Activated T-helper 17 cell treated with anti-CD3 and anti-CD28 coated beads, Interleukin-2, amount 50 U/mL, for 72 hours (primary cell): ENCODE measurements around the gene TBX5. TPM values are rescaled to one million over a fixed set of nuclear protein-coding genes. Genes with fewer than 3 reads are reported as not detected.

Experiments
- ATAC-seq: fragments of 150-1000 bp; cut with Tn5 transposase; replicated peaks from 2 replicates; pipeline ENCODE4 v1.10.0; 2021; ENCODE audit warnings: mild to moderate bottlenecking, moderate library complexity
- H3K27ac Mint-ChIP-seq: one replicate; pipeline ENCODE4 v1.8.0; 2022; ENCODE audit warnings: mixed read lengths
- H3K27me3 Mint-ChIP-seq: one replicate; pipeline ENCODE4 v1.8.0; 2022; ENCODE audit warnings: mixed read lengths
- H3K36me3 Mint-ChIP-seq: one replicate; pipeline ENCODE4 v1.8.0; 2022; ENCODE audit warnings: low read depth, mild to moderate bottlenecking, mixed read lengths
- H3K4me1 Mint-ChIP-seq: one replicate; pipeline ENCODE4 v1.8.0; 2022; ENCODE audit warnings: mixed read lengths
- H3K4me3 Mint-ChIP-seq: one replicate; pipeline ENCODE4 v1.8.0; 2022; ENCODE audit warnings: mild to moderate bottlenecking, mixed read lengths
- H3K9me3 Mint-ChIP-seq: one replicate; pipeline ENCODE4 v1.8.0; 2022; ENCODE audit warnings: mixed read lengths
- total RNA-seq, 2 donors: library from RNA; stranded (reverse); gene quantifications; one replicate each; pipeline ENCODE4 v1.2.3, GENCODE V29; 2022

TBX5 gene
- total RNA-seq, 2 donors from 2014 or later, result not detected

- Mint-ChIP-seq H3K36me3 (no peaks in the 10 kb centered on the region), H3K27me3 (peaks cover 66% of the 10 kb centered on the region), H3K4me1 (peaks cover 7% of the 10 kb centered on the region), H3K9me3 (peaks cover 4% of the 10 kb centered on the region), H3K27ac (no peak overlapping the region), H3K4me3 (no peak overlapping the region)
- ATAC-seq, result no peak
These were observed 8.3 kb upstream of the TBX5 start for GRCh38 chr12:114414031-114414865.

- Mint-ChIP-seq H3K9me3 (peaks cover 4% of the 10 kb centered on the region), H3K27ac (no peak overlapping the region), H3K36me3 (no peaks in the 10 kb centered on the region), H3K4me1 (peaks cover 7% of the 10 kb centered on the region), H3K27me3 (peaks cover 68% of the 10 kb centered on the region), H3K4me3 (no peak overlapping the region)
- ATAC-seq, result no peak
These were observed 7.1 kb upstream of the TBX5 start for GRCh38 chr12:114412825-114413749.

DNA sequence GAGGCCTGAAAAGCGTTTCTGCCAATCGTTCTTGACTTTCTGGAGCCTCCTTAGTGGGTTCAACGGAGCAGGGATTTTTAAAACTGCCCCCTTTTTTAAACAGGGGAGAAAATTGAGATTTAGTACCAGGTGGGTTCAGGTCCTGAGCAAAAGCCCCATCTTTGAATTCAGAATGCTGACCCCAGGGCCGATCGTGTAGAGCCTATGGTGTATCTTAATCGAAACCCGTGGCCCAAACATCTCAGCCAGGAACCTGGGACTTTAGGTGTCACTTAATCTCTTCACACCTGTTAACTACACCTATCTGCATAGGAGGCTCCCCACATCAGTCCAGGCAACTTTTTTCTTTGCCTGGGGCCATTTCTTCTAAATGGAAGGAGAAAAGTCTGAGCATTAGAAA, 6.4 kb upstream of the TBX5 start:
- H3K27me3 Mint-ChIP-seq, result peaks cover 71% of the 10 kb centered on the region
- H3K36me3 Mint-ChIP-seq, result no peaks in the 10 kb centered on the region
- peaks cover 4% of the 10 kb centered on the region for H3K9me3 Mint-ChIP-seq
- no peak overlapping the region for H3K27ac Mint-ChIP-seq
- H3K4me3 Mint-ChIP-seq, result no peak overlapping the region
- peaks cover 7% of the 10 kb centered on the region for H3K4me1 Mint-ChIP-seq
- ATAC-seq, result no peak

DNA sequence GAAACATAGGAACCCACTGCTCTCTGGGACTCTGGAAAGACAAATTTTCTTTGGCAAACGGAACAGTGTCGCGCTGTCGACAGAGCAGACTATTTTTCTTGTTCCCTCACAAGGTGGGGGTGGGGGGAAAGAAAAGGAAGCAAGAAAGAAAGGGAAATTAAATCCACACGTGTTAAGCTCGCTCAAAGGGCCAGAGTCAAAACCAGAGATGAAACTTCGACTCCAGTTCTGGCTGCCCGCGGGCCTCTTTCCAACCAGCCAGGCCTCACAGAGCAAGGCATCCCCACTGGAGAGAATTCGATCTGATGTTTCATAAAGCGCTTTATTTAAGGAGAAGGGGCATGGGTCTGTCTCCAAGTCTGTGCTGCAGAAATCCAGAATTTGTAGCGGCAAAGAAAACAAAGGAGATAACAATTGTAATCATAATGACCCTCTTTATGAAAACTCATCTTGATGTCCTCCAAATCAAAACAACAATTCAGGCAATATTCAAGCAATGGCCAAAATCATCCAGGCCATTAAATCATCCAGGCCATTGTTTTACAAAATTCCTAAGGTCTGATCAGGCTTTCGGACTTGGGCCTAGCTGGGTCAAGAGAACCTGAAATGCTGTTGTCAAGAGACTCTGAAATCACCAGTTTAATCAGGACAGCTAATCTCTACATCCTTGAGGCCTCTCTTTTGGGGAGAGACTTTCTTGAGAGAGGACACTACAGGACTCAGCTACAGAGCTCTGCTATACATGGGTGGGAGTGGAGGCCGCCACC, 5.3 kb upstream of the TBX5 start:
- Mint-ChIP-seq H3K9me3 (peaks cover 4% of the 10 kb centered on the region), H3K27me3 (peaks cover 72% of the 10 kb centered on the region), H3K4me3 (no peak overlapping the region), H3K4me1 (peaks cover 7% of the 10 kb centered on the region), H3K36me3 (no peaks in the 10 kb centered on the region), H3K27ac (no peak overlapping the region)
- no peak for ATAC-seq

- ATAC-seq, result no peak
- H3K4me1 Mint-ChIP-seq, result peaks cover 7% of the 10 kb centered on the region
- H3K4me3 Mint-ChIP-seq, result peak overlapping the region; percentile 18
- H3K27me3 Mint-ChIP-seq, result peaks cover 77% of the 10 kb centered on the region
- no peak overlapping the region for H3K27ac Mint-ChIP-seq
- no peaks in the 10 kb centered on the region for H3K36me3 Mint-ChIP-seq
- H3K9me3 Mint-ChIP-seq, result peaks cover 4% of the 10 kb centered on the region
These were observed 4.1 kb upstream of the TBX5 start for GRCh38 chr12:114409852-114410600.

- peaks cover 7% of the 10 kb centered on the region for H3K4me1 Mint-ChIP-seq
- H3K27ac Mint-ChIP-seq, result no peak overlapping the region
- ATAC-seq, result no peak
- peaks cover 4% of the 10 kb centered on the region for H3K9me3 Mint-ChIP-seq
- peak overlapping the region; percentile 35 for H3K4me3 Mint-ChIP-seq
- no peaks in the 10 kb centered on the region for H3K36me3 Mint-ChIP-seq
- peaks cover 76% of the 10 kb centered on the region for H3K27me3 Mint-ChIP-seq
These were observed 3.2 kb upstream of the TBX5 start for GRCh38 chr12:114408886-114409851.

- peak overlapping the region; percentile 35 for H3K4me3 Mint-ChIP-seq
- ATAC-seq, result no peak
- peaks cover 79% of the 10 kb centered on the region for H3K27me3 Mint-ChIP-seq
- H3K4me1 Mint-ChIP-seq, result peaks cover 7% of the 10 kb centered on the region
- no peaks in the 10 kb centered on the region for H3K36me3 Mint-ChIP-seq
- H3K9me3 Mint-ChIP-seq, result peaks cover 4% of the 10 kb centered on the region
- no peak overlapping the region for H3K27ac Mint-ChIP-seq
These were observed 2.5 kb upstream of the TBX5 start for GRCh38 chr12:114408471-114408885.

- no peak overlapping the region for H3K4me3 Mint-ChIP-seq
- ATAC-seq, result no peak
- peaks cover 4% of the 10 kb centered on the region for H3K9me3 Mint-ChIP-seq
- peaks cover 77% of the 10 kb centered on the region for H3K27me3 Mint-ChIP-seq
- H3K36me3 Mint-ChIP-seq, result no peaks in the 10 kb centered on the region
- no peak overlapping the region for H3K27ac Mint-ChIP-seq
- H3K4me1 Mint-ChIP-seq, result peaks cover 7% of the 10 kb centered on the region
These were observed 2.0 kb upstream of the TBX5 start for GRCh38 chr12:114407842-114408411.

DNA sequence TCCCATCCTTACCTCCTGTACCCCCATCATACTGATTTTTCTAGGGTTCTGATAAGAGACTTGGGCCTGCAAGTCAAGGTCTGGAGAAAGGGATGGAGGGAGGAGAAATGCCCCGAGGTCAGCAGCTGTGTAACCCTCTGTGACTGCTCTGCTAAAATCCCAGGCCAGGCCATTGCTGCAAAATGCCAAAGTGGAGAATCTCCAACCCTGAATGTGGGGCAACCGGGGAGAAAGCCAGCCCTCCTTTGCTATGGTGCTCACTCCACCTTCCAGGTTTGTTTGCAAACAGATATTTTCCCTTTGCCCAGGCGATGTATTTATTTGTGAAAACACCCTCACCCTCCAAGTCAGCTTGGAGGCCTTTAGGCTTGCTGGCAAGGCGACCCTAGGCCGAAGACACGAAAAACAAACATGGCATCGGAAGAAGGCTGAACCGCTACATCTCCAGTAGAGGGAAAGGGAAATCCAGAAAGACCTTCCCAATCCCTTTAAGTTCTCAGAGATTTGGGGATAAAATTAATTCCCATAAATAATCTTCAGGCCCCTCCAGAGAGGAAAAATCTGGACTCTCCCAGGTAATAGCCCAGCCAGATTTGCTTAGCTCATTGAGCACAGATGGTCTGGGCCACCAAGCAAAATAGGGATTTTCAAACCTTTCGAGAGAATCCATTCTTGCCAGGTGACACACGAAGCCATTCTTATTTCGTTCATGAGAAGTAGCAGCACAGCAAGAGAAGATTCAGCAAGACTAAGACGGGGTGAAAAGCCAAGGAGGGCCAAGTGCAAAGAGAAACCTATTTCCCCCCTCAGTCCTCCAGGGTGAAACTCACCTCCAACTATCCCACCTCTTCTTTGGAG, 1.3 kb upstream of the TBX5 start:
- Mint-ChIP-seq H3K4me3 (no peak overlapping the region), H3K27ac (no peak overlapping the region), H3K27me3 (peaks cover 79% of the 10 kb centered on the region), H3K4me1 (peaks cover 7% of the 10 kb centered on the region), H3K9me3 (peaks cover 4% of the 10 kb centered on the region), H3K36me3 (no peaks in the 10 kb centered on the region)
- ATAC-seq, result no peak

GRCh38 chr12:114406316-114406983, 506 bp upstream of the TBX5 start:
- H3K27me3 Mint-ChIP-seq, result peaks cover 80% of the 10 kb centered on the region
- H3K36me3 Mint-ChIP-seq, result no peaks in the 10 kb centered on the region
- H3K4me3 Mint-ChIP-seq, result no peak overlapping the region
- ATAC-seq, result no peak
- H3K9me3 Mint-ChIP-seq, result peaks cover 4% of the 10 kb centered on the region
- H3K27ac Mint-ChIP-seq, result no peak overlapping the region
- H3K4me1 Mint-ChIP-seq, result peaks cover 7% of the 10 kb centered on the region

DNA sequence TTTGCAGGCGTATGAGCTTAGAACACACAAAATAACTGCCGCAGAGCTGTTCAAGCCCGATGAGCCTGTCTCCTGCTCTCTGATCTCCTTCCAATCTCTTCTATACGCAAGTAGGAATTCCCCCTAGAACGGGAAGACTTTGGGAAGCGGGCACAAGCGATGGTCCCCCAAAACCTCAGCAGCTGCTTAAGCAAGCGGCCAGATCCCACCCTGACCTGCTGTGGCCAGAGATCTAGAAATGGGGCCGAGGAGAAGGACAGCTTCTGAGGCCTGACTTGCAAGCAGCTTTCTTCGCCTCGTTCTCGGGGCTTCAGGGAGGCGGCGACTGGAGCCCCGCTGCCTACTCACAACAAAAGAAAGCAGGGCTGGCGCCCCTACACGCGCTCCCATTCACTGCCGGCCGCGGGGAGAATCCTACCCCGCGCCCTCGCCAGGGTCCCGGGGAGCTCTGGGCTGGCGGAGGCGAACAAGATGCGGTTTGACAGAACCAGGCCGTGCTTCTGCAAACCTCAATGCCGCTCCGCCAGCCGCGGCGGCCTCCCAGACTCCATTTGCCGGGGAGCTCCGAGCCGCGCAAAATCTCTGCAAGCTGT, 922 bp downstream of the TBX5 start:
- Mint-ChIP-seq H3K4me3 (no peak overlapping the region), H3K9me3 (no peaks in the 10 kb centered on the region)

More for the DNA sequence above, 922 bp downstream of the TBX5 start:
- Mint-ChIP-seq H3K27me3 (peaks cover 67% of the 10 kb centered on the region), H3K27ac (no peak overlapping the region), H3K36me3 (no peaks in the 10 kb centered on the region), H3K4me1 (peaks cover 1% of the 10 kb centered on the region)
- no peak for ATAC-seq
